Epithelial cell of proximal tubule (primary cell): ENCODE results near the gene MOCS1. TPM values are rescaled to one million over a fixed set of nuclear protein-coding genes. Genes with fewer than 3 reads are reported as not detected.
"Not testable (repeated sequence)": the region's sequence is repeated elsewhere in the genome, so short reads cannot be mapped to it uniquely, and the experiment has no call there.

Experiments used
- DNase-seq: peaks from one replicate; pipeline ENCODE4 v3.0.0-alpha.2; 2011; ENCODE audit warnings: low read depth
- H3K4me3 ChIP-seq: 2 replicates; pipeline ENCODE4 v1.5.1; 2011; ENCODE audit warnings: low read depth, mild to moderate bottlenecking, low read length
- CTCF ChIP-seq: conservative IDR thresholded peaks from 2 replicates; pipeline ENCODE4 v1.5.1; 2012; ENCODE audit warnings: low read depth, mild to moderate bottlenecking, low read length
- total RNA-seq: library from RNA; depleted of rRNA; stranded (reverse); fragments of >200 nt; gene quantifications from 2 replicates; pipeline ENCODE4 v1.2.3, GENCODE V29; 2015

Gene MOCS1
- total RNA-seq, 1 donor from 2014 or later: 6.5 TPM

GRCh38 chr6:39978240-39978639 lies 44.0 kb upstream of the MOCS1 start:
- DNase-seq: no peak
- H3K4me3 ChIP-seq: no peak overlapping the region
- no peak for TF ChIP-seq CTCF

- no peak overlapping the region for H3K4me3 ChIP-seq
- TF ChIP-seq CTCF: no peak
- DNase-seq: no peak
Observed at GRCh38 chr6:39973661-39974060, 39.4 kb upstream of the MOCS1 start.

- not testable (repeated sequence) for DNase-seq, H3K4me3 ChIP-seq
Observed at GRCh38 chr6:39972717-39973116, 38.5 kb upstream of the MOCS1 start.

GRCh38 chr6:39971131-39971530 lies 36.9 kb upstream of the MOCS1 start:
- not testable (repeated sequence) for DNase-seq, H3K4me3 ChIP-seq

- H3K4me3 ChIP-seq: no peak overlapping the region
- DNase-seq: no peak
- no peak for TF ChIP-seq CTCF
Observed at GRCh38 chr6:39965751-39966150, 31.5 kb upstream of the MOCS1 start.

- DNase-seq: no peak
- no peak for TF ChIP-seq CTCF
- no peak overlapping the region for H3K4me3 ChIP-seq
Observed at GRCh38 chr6:39964530-39964929, 30.3 kb upstream of the MOCS1 start.

- H3K4me3 ChIP-seq: no peak overlapping the region
- no peak for DNase-seq
- no peak for TF ChIP-seq CTCF
Observed at GRCh38 chr6:39964094-39964493, 29.8 kb upstream of the MOCS1 start.

GRCh38 chr6:39962831-39963230 lies 28.6 kb upstream of the MOCS1 start:
- no peak overlapping the region for H3K4me3 ChIP-seq
- no peak for DNase-seq
- no peak for TF ChIP-seq CTCF
